22Rv1 (cell line): ENCODE results near the gene DNMBP.

ENCODE experiments used
- H3K27ac ChIP-seq: fragments of 450-650 bp; 2 replicates; pipeline ENCODE4 v1.5.1; 2017
- CTCF ChIP-seq: fragments of 450-650 bp; IDR thresholded peaks from 2 replicates; pipeline ENCODE4 v1.5.1; 2017; ENCODE audit warnings: mild to moderate bottlenecking
- ZFX ChIP-seq: fragments of 450-650 bp; IDR thresholded peaks from 2 replicates; pipeline ENCODE4 v1.6.1; 2017; ENCODE audit warnings: antibody characterized with exemption, borderline replicate concordance

The DNMBP gene

GRCh38 chr10:99916776-99917175 is 93.0 kb downstream of the DNMBP start:
- TF ChIP-seq ZFX (no peak), CTCF (no peak)
- H3K27ac ChIP-seq = no peak overlapping the region

- TF ChIP-seq CTCF (no peak), ZFX (no peak)
- H3K27ac ChIP-seq = no peak overlapping the region
Measured at GRCh38 chr10:99915414-99915813, 94.3 kb downstream of the DNMBP start.

- no peak overlapping the region for H3K27ac ChIP-seq
- no peak for TF ChIP-seq CTCF
- TF ChIP-seq ZFX = no peak
Measured at GRCh38 chr10:99914236-99914635, 95.5 kb downstream of the DNMBP start.

GRCh38 chr10:99913831-99914235 is 95.9 kb downstream of the DNMBP start:
- TF ChIP-seq ZFX (no peak), CTCF (no peak)
- no peak overlapping the region for H3K27ac ChIP-seq

- TF ChIP-seq CTCF (no peak), ZFX (no peak)
- no peak overlapping the region for H3K27ac ChIP-seq
Measured at GRCh38 chr10:99912041-99912440, 97.7 kb downstream of the DNMBP start.

- H3K27ac ChIP-seq = no peak overlapping the region
- TF ChIP-seq CTCF (no peak), ZFX (no peak)
Measured at GRCh38 chr10:99908512-99908911, 101.2 kb downstream of the DNMBP start.

GRCh38 chr10:99906470-99906869 is 103.3 kb downstream of the DNMBP start:
- TF ChIP-seq ZFX = no peak
- TF ChIP-seq CTCF = no peak
- H3K27ac ChIP-seq = no peak overlapping the region

GRCh38 chr10:99905971-99906370 is 103.8 kb downstream of the DNMBP start:
- TF ChIP-seq CTCF (no peak), ZFX (no peak)
- H3K27ac ChIP-seq = no peak overlapping the region
